H9 (cell line): ENCODE measurements around the gene TPT1. TPM values are rescaled to one million over a fixed set of nuclear protein-coding genes. Genes with fewer than 3 reads are reported as not detected.

ENCODE experiments used
- DNase-seq: peaks from one replicate; pipeline ENCODE4 v3.0.0-alpha.2; 2017
- H2AFZ ChIP-seq: one replicate; pipeline ENCODE4 v1.6.1; 2013; ENCODE audit warnings: mild to moderate bottlenecking, low read length, control low read depth, moderate library complexity
- H2AK5ac ChIP-seq: 2 replicates; pipeline ENCODE4 v1.6.1; 2013; ENCODE audit warnings: low read length, control low read depth, mixed read lengths; ENCODE audit not compliant: insufficient read length
- H2BK120ac ChIP-seq: one replicate; pipeline ENCODE4 v1.6.1; 2013; ENCODE audit warnings: low read depth, mild to moderate bottlenecking, low read length, control low read depth, inconsistent platforms; ENCODE audit not compliant: poor library complexity, severe bottlenecking
- H2BK12ac ChIP-seq: 2 replicates; pipeline ENCODE4 v1.6.1; 2013; ENCODE audit warnings: low read length, control low read depth, mixed read lengths, low read depth; ENCODE audit not compliant: insufficient read length
- H2BK15ac ChIP-seq: 2 replicates; pipeline ENCODE4 v1.6.1; 2013; ENCODE audit warnings: low read depth, low read length, control low read depth
- H2BK20ac ChIP-seq: one replicate; pipeline ENCODE4 v1.6.1; 2013; ENCODE audit warnings: low read depth, mild to moderate bottlenecking, low read length, control low read depth, inconsistent platforms; ENCODE audit not compliant: poor library complexity, severe bottlenecking
- H2BK5ac ChIP-seq: 2 replicates; pipeline ENCODE4 v1.6.1; 2013; ENCODE audit warnings: low read length, control low read depth, mixed read lengths; ENCODE audit not compliant: insufficient read length
- H3K14ac ChIP-seq: 2 replicates; pipeline ENCODE4 v1.6.1; 2013; ENCODE audit warnings: low read length, control low read depth; ENCODE audit not compliant: insufficient read depth
- H3K18ac ChIP-seq: 2 replicates; pipeline ENCODE4 v1.6.1; 2013; ENCODE audit warnings: low read depth, mild to moderate bottlenecking, mixed read lengths, low read length, control low read depth; ENCODE audit not compliant: insufficient read length
- H3K23ac ChIP-seq: 2 replicates; pipeline ENCODE4 v1.6.1; 2013; ENCODE audit warnings: low read length, control low read depth, mixed read lengths, low read depth; ENCODE audit not compliant: insufficient read length
- H3K23me2 ChIP-seq: 2 replicates; pipeline ENCODE4 v1.6.1; 2013; ENCODE audit warnings: low read depth, mild to moderate bottlenecking, mixed read lengths, low read length, control low read depth; ENCODE audit not compliant: insufficient read length, poor library complexity, severe bottlenecking
- H3K27ac ChIP-seq: 2 replicates; pipeline ENCODE4 v1.5.1; 2013; ENCODE audit warnings: low read length, control low read depth, mixed read lengths, low read depth; ENCODE audit not compliant: insufficient read length
- H3K27me3 ChIP-seq: 2 replicates; pipeline ENCODE4 v1.6.1; 2013; ENCODE audit warnings: low read length, control low read depth, inconsistent platforms; ENCODE audit not compliant: insufficient read depth
- H3K4ac ChIP-seq: 2 replicates; pipeline ENCODE4 v1.6.1; 2013; ENCODE audit warnings: low read depth, mild to moderate bottlenecking, control low read depth, inconsistent platforms, low read length, moderate library complexity
- H3K4me1 ChIP-seq: 2 replicates; pipeline ENCODE4 v1.6.1; 2013; ENCODE audit warnings: low read length, control low read depth, inconsistent platforms; ENCODE audit not compliant: insufficient read depth
- H3K4me2 ChIP-seq: 2 replicates; pipeline ENCODE4 v1.6.1; 2013; ENCODE audit warnings: low read length, control low read depth, mixed read lengths; ENCODE audit not compliant: insufficient read length, insufficient read depth
- H3K56ac ChIP-seq: 2 replicates; pipeline ENCODE4 v1.6.1; 2013; ENCODE audit warnings: low read depth, mild to moderate bottlenecking, mixed read lengths, low read length, control low read depth; ENCODE audit not compliant: insufficient read length
- H3K79me1 ChIP-seq: 2 replicates; pipeline ENCODE4 v1.6.1; 2013; ENCODE audit warnings: low read depth, mild to moderate bottlenecking, moderate library complexity, low read length, control low read depth, inconsistent platforms; ENCODE audit not compliant: insufficient read depth, poor library complexity, severe bottlenecking
- H3K79me2 ChIP-seq: 2 replicates; pipeline ENCODE4 v1.6.1; 2013; ENCODE audit warnings: low read length, control low read depth, inconsistent platforms; ENCODE audit not compliant: insufficient read depth
- H3K9ac ChIP-seq: 2 replicates; pipeline ENCODE4 v1.6.1; 2013; ENCODE audit warnings: low read length, control low read depth, mixed read lengths; ENCODE audit not compliant: insufficient read length; ENCODE audit errors: extremely low read depth
- H3K9me3 ChIP-seq: one replicate; pipeline ENCODE4 v1.6.1; 2013; ENCODE audit warnings: low read depth, low read length, inconsistent platforms; ENCODE audit not compliant: control insufficient read depth
- H3T11ph ChIP-seq: one replicate; pipeline ENCODE4 v1.6.1; 2013; ENCODE audit warnings: mild to moderate bottlenecking, low read length, control low read depth, inconsistent platforms
- H4K20me1 ChIP-seq: one replicate; pipeline ENCODE4 v1.6.1; 2013; ENCODE audit not compliant: control insufficient read depth, insufficient read length, insufficient read depth
- H4K5ac ChIP-seq: 2 replicates; pipeline ENCODE4 v1.6.1; 2013; ENCODE audit warnings: low read depth, mild to moderate bottlenecking, mixed read lengths, low read length, control low read depth; ENCODE audit not compliant: insufficient read length
- H4K8ac ChIP-seq: replicated peaks from 2 replicates; pipeline ENCODE4 v1.6.1; 2013; ENCODE audit warnings: low read length, control low read depth, mixed read lengths, low read depth; ENCODE audit not compliant: insufficient read length
- H4K91ac ChIP-seq: 2 replicates; pipeline ENCODE4 v1.6.1; 2013; ENCODE audit warnings: low read depth, mild to moderate bottlenecking, moderate library complexity, mixed read lengths, low read length, control low read depth; ENCODE audit not compliant: insufficient read length
- H3K27ac Mint-ChIP-seq, 3 experiments: 2 replicates in 2 of 3; 3 replicates in 1 of 3; pipeline ENCODE4 v1.8.0; 2020 to 2021; ENCODE audit warnings: mixed read lengths in 3 of 3, mild to moderate bottlenecking in 1 of 3, moderate library complexity in 1 of 3
- H3K27me3 Mint-ChIP-seq: 2 replicates; pipeline ENCODE4 v1.8.0; 2021; ENCODE audit warnings: low read depth, mild to moderate bottlenecking, moderate library complexity, mixed read lengths
- H3K36me3 Mint-ChIP-seq, 3 experiments: 2 replicates in 2 of 3; 3 replicates in 1 of 3; pipeline ENCODE4 v1.8.0; 2020 to 2021; ENCODE audit warnings: low read depth in 3 of 3, mixed read lengths in 3 of 3; ENCODE audit not compliant: insufficient read depth in 1 of 3
- H3K4me1 Mint-ChIP-seq, 2 experiments: 2 replicates each; pipeline ENCODE4 v1.8.0; 2020; ENCODE audit warnings: mixed read lengths in 2 of 2
- H3K4me3 Mint-ChIP-seq, 2 experiments: 2 replicates in 1 of 2; 3 replicates in 1 of 2; pipeline ENCODE4 v1.8.0; 2020 to 2021; ENCODE audit warnings: mild to moderate bottlenecking in 2 of 2, mixed read lengths in 2 of 2, moderate library complexity in 1 of 2
- H3K9me3 Mint-ChIP-seq, 2 experiments: 2 replicates in 1 of 2; 3 replicates in 1 of 2; pipeline ENCODE4 v1.8.0; 2020; ENCODE audit warnings: mild to moderate bottlenecking in 2 of 2, mixed read lengths in 2 of 2, moderate library complexity in 1 of 2
- CTCF ChIP-seq: fragments of 200-600 bp; sonication (generic); conservative IDR thresholded peaks from 3 replicates; pipeline ENCODE4 v1.8.0; 2021; ENCODE audit warnings: antibody characterized with exemption, mild to moderate bottlenecking
- WGBS: extraction: QIAGEN DNeasy Blood & Tissue Kit; methylation state at CpG from one replicate; pipeline ENCODE4 v1.1.7; 2013; ENCODE audit warnings: missing lambda C conversion rate, low lambda C conversion rate, mixed read lengths; ENCODE audit not compliant: insufficient read length; ENCODE audit errors: extremely low coverage; 5-methylcytosine and 5-hydroxymethylcytosine counted together
- total RNA-seq: library from RNA; stranded (reverse); gene quantifications from 2 replicates; pipeline ENCODE4 v1.2.1, GENCODE V29; 2021

The TPT1 gene
- total RNA-seq, 1 experiment from 2014 or later, result 2,205 TPM

- no peak overlapping the region for H4K8ac ChIP-seq
- TF ChIP-seq CTCF, result no peak
- H4K20me1 ChIP-seq, result no peaks in the 10 kb centered on the region
- H3K14ac ChIP-seq, result no peak overlapping the region
- no peaks in the 10 kb centered on the region for H3K27me3 ChIP-seq
- H3K23me2 ChIP-seq, result no peaks in the 10 kb centered on the region
- no peak overlapping the region for H2BK20ac ChIP-seq
- Mint-ChIP-seq H3K4me1 (peaks cover 6 to 11% of the 10 kb centered on the region in 2 experiments; a peak in 2 of 4 replicates), H3K27ac (no peak overlapping the region; a peak in 1 of 7 replicates), H3K4me3 (no peak overlapping the region), H3K9me3 (no peaks in the 10 kb centered on the region), H3K36me3 (peaks cover 0 to 5% (median 5%) of the 10 kb centered on the region in 3 experiments; a peak in 4 of 7 replicates), H3K27me3 (no peaks in the 10 kb centered on the region)
- H4K5ac ChIP-seq, result no peak overlapping the region
- no peaks in the 10 kb centered on the region for H3K79me1 ChIP-seq
- H2BK15ac ChIP-seq, result no peak overlapping the region
- no peak overlapping the region for H2AFZ ChIP-seq
- no peak overlapping the region for H3K23ac ChIP-seq
- H3K56ac ChIP-seq, result no peak overlapping the region
- H3K18ac ChIP-seq, result no peak overlapping the region
- H3K4me1 ChIP-seq, result no peaks in the 10 kb centered on the region
- DNase-seq, result peak; percentile 9
- H3K27ac ChIP-seq, result no peak overlapping the region
- no peaks in the 10 kb centered on the region for H3K9me3 ChIP-seq
- H3K4me2 ChIP-seq, result no peak overlapping the region
- H4K91ac ChIP-seq, result no peak overlapping the region
- H3T11ph ChIP-seq, result no peak overlapping the region
- no peak overlapping the region for H2BK120ac ChIP-seq
- H3K9ac ChIP-seq, result no peak overlapping the region
- no peak overlapping the region for H2AK5ac ChIP-seq
- H2BK5ac ChIP-seq, result no peak overlapping the region
- H2BK12ac ChIP-seq, result no peak overlapping the region
- WGBS, result no CpG with 5 or more reads among the region's 1 CpG
- H3K4ac ChIP-seq, result no peak overlapping the region
- H3K79me2 ChIP-seq, result no peaks in the 10 kb centered on the region
Observed at GRCh38 chr13:45292176-45292575, 48.8 kb downstream of the TPT1 start.
